Tibial nerve (tissue), 4 donors: ENCODE results near the gene DGLUCY. TPM values are rescaled to one million over a fixed set of nuclear protein-coding genes. Genes with fewer than 3 reads are reported as not detected.
"Not testable (repeated sequence)": the region's sequence is repeated elsewhere in the genome, so short reads cannot be mapped to it uniquely, and the experiment has no call there.

ENCODE experiments used
- DNase-seq, 2 donors: peaks; one replicate each; pipeline ENCODE4 v3.0.0-alpha.2; 2019; ENCODE audit warnings: low spot score in 2 of 2
- H3K27ac ChIP-seq, 4 donors: fragments of 200-600 bp; sonication (generic) in 3 of 4; one replicate each; pipeline ENCODE4 v1.5.1; 2017 to 2019; ENCODE audit warnings: mild to moderate bottlenecking in 1 of 4
- H3K27me3 ChIP-seq, 2 donors: fragments of 200-600 bp; sonication (generic) in 1 of 2; one replicate each; pipeline versions ENCODE4 v1.5.1 to v1.6.0; 2017 to 2019
- H3K36me3 ChIP-seq, 3 donors: fragments of 200-600 bp; sonication (generic); one replicate each; pipeline ENCODE4 v1.5.1; 2018 to 2019
- H3K4me1 ChIP-seq, 4 donors: fragments of 200-600 bp; sonication (generic) in 3 of 4; one replicate each; pipeline ENCODE4 v1.5.1; 2017 to 2019
- H3K4me3 ChIP-seq, 4 donors: fragments of 200-600 bp; sonication (generic) in 3 of 4; one replicate each; pipeline ENCODE4 v1.5.1; 2017 to 2019; ENCODE audit warnings: mild to moderate bottlenecking in 1 of 4, moderate library complexity in 1 of 4
- H3K9me3 ChIP-seq, 4 donors: fragments of 200-600 bp; sonication (generic) in 3 of 4; one replicate each; pipeline ENCODE4 v1.5.1; 2017 to 2019
- EP300 ChIP-seq, 2 donors: sonication (generic); formaldehyde crosslinking; IDR thresholded peaks; one replicate each; pipeline ENCODE4 v1.6.1; 2017; ENCODE audit warnings: antibody characterized with exemption in 2 of 2, mild to moderate bottlenecking in 1 of 2
- POLR2A ChIP-seq, 2 donors: fragments of 450-650 bp; IDR thresholded peaks; one replicate each; pipeline ENCODE4 v1.6.1; 2017; ENCODE audit warnings: antibody characterized with exemption in 2 of 2, mild to moderate bottlenecking in 2 of 2, moderate library complexity in 2 of 2
- WGBS, 2 donors: methylation state at CpG; one replicate each; pipeline ENCODE4 v1.1.5; 2018; 5-methylcytosine and 5-hydroxymethylcytosine counted together
- total RNA-seq, 4 donors: library from RNA; depleted of rRNA; stranded (reverse); fragments of >200 nt; gene quantifications; one replicate each; pipeline ENCODE4 v1.1.0, GENCODE V29; 2016
- TF ChIP-seq, protein P1 (sequence below), 5 experiments: fragments of 200-600 bp in 3 of 5; fragments of 450-650 bp in 2 of 5; sonication (generic) in 3 of 5; IDR thresholded peaks; one replicate each; pipeline ENCODE4 v1.5.1; 2016 to 2019; ENCODE audit warnings: antibody characterized with exemption in 5 of 5, mild to moderate bottlenecking in 3 of 5, moderate library complexity in 2 of 5

The DGLUCY gene
- total RNA-seq, 4 donors from 2014 or later: 41.6 to 55.5 (median 46.5) TPM

DNA sequence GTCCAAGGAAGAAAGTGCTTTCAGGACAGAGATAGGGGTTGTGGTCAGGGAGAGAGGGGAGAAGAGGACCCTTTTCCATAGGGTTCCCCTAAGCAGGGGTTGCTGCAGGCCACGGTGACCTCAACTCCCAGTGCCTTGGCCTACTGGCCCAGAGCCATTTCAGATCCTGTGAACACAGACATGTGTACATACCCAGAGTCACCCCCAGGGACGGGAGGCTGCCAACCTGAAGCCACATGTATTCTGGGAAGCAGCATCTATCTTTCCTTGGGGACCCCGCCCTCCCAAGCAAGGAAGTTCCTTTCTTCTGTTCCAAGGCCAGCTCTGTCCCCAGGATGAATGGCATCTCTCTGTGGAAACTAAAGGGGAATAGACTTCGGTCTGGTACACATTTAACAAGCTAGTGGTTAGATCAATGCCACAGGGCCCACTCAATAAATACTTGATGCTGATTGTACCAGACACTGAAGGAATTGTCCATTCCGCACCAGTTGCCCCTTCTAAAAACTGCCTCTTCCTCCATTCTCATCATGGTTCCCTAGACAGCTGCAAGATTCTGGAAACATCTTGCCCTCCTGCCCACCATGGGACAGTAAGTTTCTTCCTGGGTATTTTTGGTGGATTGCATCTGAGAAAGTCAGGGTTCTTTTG lies 25.2 kb upstream of the DGLUCY start:
- TF ChIP-seq, protein P1, sequence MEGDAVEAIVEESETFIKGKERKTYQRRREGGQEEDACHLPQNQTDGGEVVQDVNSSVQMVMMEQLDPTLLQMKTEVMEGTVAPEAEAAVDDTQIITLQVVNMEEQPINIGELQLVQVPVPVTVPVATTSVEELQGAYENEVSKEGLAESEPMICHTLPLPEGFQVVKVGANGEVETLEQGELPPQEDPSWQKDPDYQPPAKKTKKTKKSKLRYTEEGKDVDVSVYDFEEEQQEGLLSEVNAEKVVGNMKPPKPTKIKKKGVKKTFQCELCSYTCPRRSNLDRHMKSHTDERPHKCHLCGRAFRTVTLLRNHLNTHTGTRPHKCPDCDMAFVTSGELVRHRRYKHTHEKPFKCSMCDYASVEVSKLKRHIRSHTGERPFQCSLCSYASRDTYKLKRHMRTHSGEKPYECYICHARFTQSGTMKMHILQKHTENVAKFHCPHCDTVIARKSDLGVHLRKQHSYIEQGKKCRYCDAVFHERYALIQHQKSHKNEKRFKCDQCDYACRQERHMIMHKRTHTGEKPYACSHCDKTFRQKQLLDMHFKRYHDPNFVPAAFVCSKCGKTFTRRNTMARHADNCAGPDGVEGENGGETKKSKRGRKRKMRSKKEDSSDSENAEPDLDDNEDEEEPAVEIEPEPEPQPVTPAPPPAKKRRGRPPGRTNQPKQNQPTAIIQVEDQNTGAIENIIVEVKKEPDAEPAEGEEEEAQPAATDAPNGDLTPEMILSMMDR (IDR thresholded peaks at IDR 0.05): no peak
- no peak for TF ChIP-seq POLR2A (IDR thresholded peaks at IDR 0.05)
- TF ChIP-seq EP300 (IDR thresholded peaks at IDR 0.05): no peak
- Histone ChIP-seq H3K9me3 (no peaks in the 10 kb centered on the region), H3K27ac (no peak overlapping the region), H3K36me3 (no peaks in the 10 kb centered on the region), H3K27me3 (no peaks in the 10 kb centered on the region), H3K4me1 (no peaks in the 10 kb centered on the region), H3K4me3 (no peak overlapping the region)
- WGBS, 2 donors: 82 to 91% methylated on average over 5 of the region's 5 CpGs
- DNase-seq: no peak

GRCh38 chr14:91089958-91090535 lies 23.8 kb upstream of the DGLUCY start:
- Histone ChIP-seq H3K9me3 (no peaks in the 10 kb centered on the region), H3K27ac (no peak overlapping the region), H3K4me1 (no peaks in the 10 kb centered on the region), H3K27me3 (no peaks in the 10 kb centered on the region), H3K4me3 (no peak overlapping the region), H3K36me3 (no peaks in the 10 kb centered on the region)
- 82 to 88% methylated on average over 7 of the region's 7 CpGs for WGBS, 2 donors
- no peak for DNase-seq
- no peak for TF ChIP-seq EP300 (IDR thresholded peaks at IDR 0.05)
- TF ChIP-seq, protein P1 (IDR thresholded peaks at IDR 0.05): no peak

GRCh38 chr14:91090743-91091142 lies 23.1 kb upstream of the DGLUCY start:
- no peak overlapping the region for H3K4me3 ChIP-seq
- 75 to 100% methylated on average over 1 of the region's 1 CpG for WGBS, 2 donors
- H3K9me3 ChIP-seq: no peaks in the 10 kb centered on the region
- no peak for DNase-seq
- H3K27ac ChIP-seq: no peak overlapping the region
- no peaks in the 10 kb centered on the region for H3K4me1 ChIP-seq
- TF ChIP-seq POLR2A (IDR thresholded peaks at IDR 0.05) (no peak), EP300 (IDR thresholded peaks at IDR 0.05) (no peak)
- TF ChIP-seq, protein P1 (IDR thresholded peaks at IDR 0.05): no peak
- no peaks in the 10 kb centered on the region for H3K27me3 ChIP-seq
- no peaks in the 10 kb centered on the region for H3K36me3 ChIP-seq

DNA sequence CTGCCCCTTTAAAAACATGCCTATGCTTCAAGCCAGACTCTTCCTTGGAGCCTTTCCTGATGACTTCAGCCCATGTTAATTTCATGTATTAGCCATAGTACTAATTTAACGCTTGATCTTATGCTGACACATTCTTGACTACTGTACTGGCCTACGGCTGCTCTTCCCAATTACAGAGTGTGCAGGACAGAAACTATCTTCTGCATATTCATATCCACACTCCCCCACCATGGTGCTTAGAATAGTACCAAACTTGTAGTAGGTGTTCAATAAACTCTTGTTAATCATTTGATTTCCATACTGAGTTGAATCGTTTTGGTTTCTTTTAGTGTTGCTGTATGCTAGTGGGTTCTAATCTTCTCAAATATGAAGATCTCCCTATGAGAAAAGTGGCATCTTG lies 21.8 kb upstream of the DGLUCY start:
- Histone ChIP-seq H3K27ac (no peak overlapping the region), H3K4me3 (no peak overlapping the region), H3K4me1 (no peaks in the 10 kb centered on the region), H3K36me3 (no peaks in the 10 kb centered on the region), H3K27me3 (no peaks in the 10 kb centered on the region), H3K9me3 (no peaks in the 10 kb centered on the region)
- 92 to 93% methylated on average over 3 of the region's 3 CpGs for WGBS, 2 donors
- TF ChIP-seq, protein P1 (IDR thresholded peaks at IDR 0.05): no peak
- TF ChIP-seq POLR2A (IDR thresholded peaks at IDR 0.05) (no peak), EP300 (IDR thresholded peaks at IDR 0.05) (no peak)
- DNase-seq: no peak

GRCh38 chr14:91093743-91094472 lies 20.0 kb upstream of the DGLUCY start:
- H3K27me3 ChIP-seq, H3K4me3 ChIP-seq, DNase-seq, H3K27ac ChIP-seq, H3K36me3 ChIP-seq, H3K4me1 ChIP-seq, H3K9me3 ChIP-seq: not testable (repeated sequence)
- WGBS, 2 donors: 92 to 94% methylated on average over 14 of the region's 14 CpGs
